Astrocyte (in vitro differentiated cells and primary cell): ENCODE measurements around the gene EVA1B. TPM values are rescaled to one million over a fixed set of nuclear protein-coding genes. Genes with fewer than 3 reads are reported as not detected.
A peak's percentile ranks its signal among the peaks of the same experiment; 100 is the strongest.

Source experiments
- DNase-seq: peaks from one replicate; pipeline ENCODE4 v3.0.0-alpha.2; 2010; ENCODE audit warnings: low read depth
- FAIRE-seq: peaks from 2 replicates; lab custom pipeline; 2011; peaks lifted over from hg19 to GRCh38; lab: Jason Lieb, UNC
- H2AFZ ChIP-seq: 2 replicates; pipeline ENCODE4 v1.6.0; 2012; ENCODE audit warnings: low read depth, low read length, inconsistent platforms
- H3K27ac ChIP-seq: 2 replicates; pipeline ENCODE4 v1.5.1; 2011; ENCODE audit warnings: low read depth, low read length, inconsistent platforms
- H3K27me3 ChIP-seq: 2 replicates; pipeline ENCODE4 v1.6.0; 2011; ENCODE audit warnings: low read length, inconsistent platforms; ENCODE audit not compliant: insufficient read depth
- H3K36me3 ChIP-seq: 2 replicates; pipeline ENCODE4 v1.5.1; 2011; ENCODE audit warnings: low read length, inconsistent platforms; ENCODE audit not compliant: insufficient read depth
- H3K4me1 ChIP-seq: 2 replicates; pipeline ENCODE4 v1.5.1; 2011; ENCODE audit warnings: low read length, inconsistent platforms; ENCODE audit not compliant: insufficient read depth
- H3K4me2 ChIP-seq: 2 replicates; pipeline ENCODE4 v1.6.0; 2012; ENCODE audit warnings: low read length, inconsistent platforms
- H3K4me3 ChIP-seq: 2 replicates; pipeline ENCODE4 v1.5.1; 2011; ENCODE audit warnings: low read depth, mild to moderate bottlenecking, low read length, inconsistent platforms; ENCODE audit not compliant: insufficient read depth
- H3K79me2 ChIP-seq: 2 replicates; pipeline ENCODE4 v1.6.0; 2012; ENCODE audit warnings: mild to moderate bottlenecking, low read length, inconsistent platforms; ENCODE audit not compliant: insufficient read depth
- H3K9ac ChIP-seq: 2 replicates; pipeline ENCODE4 v1.6.0; 2012; ENCODE audit warnings: mild to moderate bottlenecking, low read length, inconsistent platforms
- H3K9me3 ChIP-seq: 2 replicates; pipeline ENCODE4 v1.5.1; 2012; ENCODE audit warnings: low read depth, mild to moderate bottlenecking, low read length, inconsistent platforms; ENCODE audit not compliant: insufficient read depth
- H4K20me1 ChIP-seq: 2 replicates; pipeline ENCODE4 v1.6.0; 2012; ENCODE audit warnings: low read length, inconsistent platforms; ENCODE audit not compliant: insufficient read depth
- H3K27ac Mint-ChIP-seq: one replicate; pipeline ENCODE4 v1.8.0; 2021; ENCODE audit warnings: mild to moderate bottlenecking, mixed read lengths; ENCODE audit not compliant: unreplicated experiment
- H3K27me3 Mint-ChIP-seq: one replicate; pipeline ENCODE4 v1.8.0; 2021; ENCODE audit warnings: low read depth, mixed read lengths; ENCODE audit not compliant: unreplicated experiment
- H3K36me3 Mint-ChIP-seq: one replicate; pipeline ENCODE4 v1.8.0; 2021; ENCODE audit warnings: low read depth, mixed read lengths; ENCODE audit not compliant: unreplicated experiment
- H3K4me1 Mint-ChIP-seq: one replicate; pipeline ENCODE4 v1.8.0; 2021; ENCODE audit warnings: low read depth, mixed read lengths; ENCODE audit not compliant: unreplicated experiment
- H3K4me3 Mint-ChIP-seq: one replicate; pipeline ENCODE4 v1.8.0; 2021; ENCODE audit warnings: mild to moderate bottlenecking, moderate library complexity, mixed read lengths; ENCODE audit not compliant: unreplicated experiment
- H3K9me3 Mint-ChIP-seq: one replicate; pipeline ENCODE4 v1.8.0; 2021; ENCODE audit warnings: mild to moderate bottlenecking, mixed read lengths; ENCODE audit not compliant: unreplicated experiment
- CTCF ChIP-seq: IDR thresholded peaks from 2 replicates; pipeline ENCODE4 v1.5.1; 2011; ENCODE audit warnings: low read depth, mild to moderate bottlenecking, inconsistent platforms, low read length, moderate library complexity; ENCODE audit not compliant: insufficient read depth
- EZH2 ChIP-seq: IDR thresholded peaks from 2 replicates; pipeline ENCODE4 v1.6.1; 2012; ENCODE audit warnings: mild to moderate bottlenecking, low read length, inconsistent platforms; ENCODE audit not compliant: insufficient read depth
- total RNA-seq: library from RNA; stranded (reverse); gene quantifications from 2 replicates; pipeline ENCODE4 v1.2.1, GENCODE V29; 2021

EVA1B gene
- total RNA-seq, 1 donor from 2014 or later = 57.3 TPM

DNA sequence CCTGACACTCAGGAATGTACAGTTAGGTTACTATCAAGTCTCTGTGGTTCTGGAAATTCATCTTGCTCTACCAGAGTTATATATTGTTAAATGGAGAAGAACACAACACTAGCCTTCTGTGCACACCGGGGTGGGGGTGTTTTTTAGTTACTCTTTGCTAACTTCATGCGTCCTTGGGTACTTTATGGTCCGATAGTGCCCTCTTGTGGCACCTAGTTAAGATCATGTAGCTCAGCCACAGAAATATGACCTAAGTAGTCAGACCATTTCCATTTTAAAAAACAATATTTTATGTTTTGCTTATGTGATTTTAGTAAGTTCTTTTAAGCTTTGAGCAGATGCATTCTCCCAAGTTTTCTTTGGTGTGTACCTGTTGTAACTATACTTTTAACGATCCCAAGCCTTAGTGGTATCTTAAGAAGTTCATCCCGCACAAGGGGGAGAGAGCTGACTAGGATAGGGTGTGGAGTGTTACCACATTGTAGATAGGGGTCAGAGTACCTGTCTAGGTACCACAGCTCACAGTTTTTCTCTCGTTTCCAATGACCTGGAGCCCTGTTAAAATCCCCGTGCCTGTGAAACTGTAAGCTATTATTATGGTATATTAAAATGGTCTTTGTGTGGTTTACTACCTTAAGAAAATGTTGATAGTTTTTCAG lies 37.9 kb downstream of the EVA1B start:
- H3K36me3 Mint-ChIP-seq = peaks cover 18% of the 10 kb centered on the region
- no peaks in the 10 kb centered on the region for H3K9me3 ChIP-seq
- H3K4me3 Mint-ChIP-seq = no peak overlapping the region
- no peaks in the 10 kb centered on the region for H3K27me3 ChIP-seq
- H3K36me3 ChIP-seq = peaks cover 63% of the 10 kb centered on the region
- no peak overlapping the region for H3K4me3 ChIP-seq
- no peak overlapping the region for H3K9ac ChIP-seq
- peaks cover 70% of the 10 kb centered on the region for H4K20me1 ChIP-seq
- no peak overlapping the region for H3K4me2 ChIP-seq
- peak overlapping the region; percentile 70 for H3K27ac Mint-ChIP-seq
- H3K4me1 Mint-ChIP-seq = peaks cover 18% of the 10 kb centered on the region
- H3K4me1 ChIP-seq = no peaks in the 10 kb centered on the region
- no peak overlapping the region for H3K27ac ChIP-seq
- H2AFZ ChIP-seq = no peak overlapping the region
- peaks cover 79% of the 10 kb centered on the region for H3K79me2 ChIP-seq
- TF ChIP-seq CTCF (peak; percentile 79), EZH2 (no peak)
- no peaks in the 10 kb centered on the region for H3K27me3 Mint-ChIP-seq
- DNase-seq = peak; percentile 73
- no peaks in the 10 kb centered on the region for H3K9me3 Mint-ChIP-seq
- FAIRE-seq = no peak

- peak overlapping the region; percentile 34 for H3K27ac Mint-ChIP-seq
- Histone ChIP-seq H3K4me1 (no peaks in the 10 kb centered on the region), H3K9ac (no peak overlapping the region), H3K36me3 (peaks cover 55% of the 10 kb centered on the region), H3K9me3 (no peaks in the 10 kb centered on the region), H2AFZ (no peak overlapping the region), H3K4me3 (no peak overlapping the region), H3K4me2 (no peak overlapping the region), H3K27me3 (no peaks in the 10 kb centered on the region), H4K20me1 (peaks cover 74% of the 10 kb centered on the region), H3K27ac (no peak overlapping the region), H3K79me2 (peaks cover 85% of the 10 kb centered on the region)
- no peaks in the 10 kb centered on the region for H3K27me3 Mint-ChIP-seq
- FAIRE-seq (no peak), DNase-seq (no peak)
- H3K4me3 Mint-ChIP-seq = no peak overlapping the region
- TF ChIP-seq CTCF (no peak), EZH2 (no peak)
- H3K36me3 Mint-ChIP-seq = peaks cover 16% of the 10 kb centered on the region
- H3K9me3 Mint-ChIP-seq = no peaks in the 10 kb centered on the region
- H3K4me1 Mint-ChIP-seq = peaks cover 26% of the 10 kb centered on the region
These were observed 38.9 kb downstream of the EVA1B start for GRCh38 chr1:36284517-36284916.

GRCh38 chr1:36284061-36284460 lies 39.4 kb downstream of the EVA1B start:
- Mint-ChIP-seq H3K27me3 (no peaks in the 10 kb centered on the region), H3K36me3 (peaks cover 15% of the 10 kb centered on the region), H3K4me3 (no peak overlapping the region), H3K27ac (peak overlapping the region; percentile 34), H3K9me3 (no peaks in the 10 kb centered on the region), H3K4me1 (peaks cover 26% of the 10 kb centered on the region)
- DNase-seq = no peak
- no peak overlapping the region for H2AFZ ChIP-seq
- H4K20me1 ChIP-seq = peaks cover 71% of the 10 kb centered on the region
- H3K27me3 ChIP-seq = no peaks in the 10 kb centered on the region
- TF ChIP-seq CTCF (no peak), EZH2 (no peak)
- no peak overlapping the region for H3K27ac ChIP-seq
- no peak overlapping the region for H3K4me3 ChIP-seq
- FAIRE-seq = no peak
- peaks cover 85% of the 10 kb centered on the region for H3K79me2 ChIP-seq
- no peaks in the 10 kb centered on the region for H3K9me3 ChIP-seq
- H3K9ac ChIP-seq = no peak overlapping the region
- peaks cover 51% of the 10 kb centered on the region for H3K36me3 ChIP-seq
- no peaks in the 10 kb centered on the region for H3K4me1 ChIP-seq
- no peak overlapping the region for H3K4me2 ChIP-seq
